ENCODE measurements around the gene CDH12.

GRCh38 chr5:21820527-21820926 is 1032.6 kb downstream of the CDH12 start:
- TF ChIP-seq CTCF (IDR thresholded peaks at IDR 0.05) (no peak), POLR2A (IDR thresholded peaks at IDR 0.05) (no peak)
